ENCODE measurements around the gene NCEH1. TPM values are rescaled to one million over a fixed set of nuclear protein-coding genes. Genes with fewer than 3 reads are reported as not detected.
"Not testable (repeated sequence)": the region's sequence is repeated elsewhere in the genome, so short reads cannot be mapped to it uniquely, and the experiment has no call there.

The NCEH1 gene
- total and polyA plus RNA-seq, 3 experiments from 2014 or later, result 3.5 to 12.9 (median 9.1) TPM

DNA sequence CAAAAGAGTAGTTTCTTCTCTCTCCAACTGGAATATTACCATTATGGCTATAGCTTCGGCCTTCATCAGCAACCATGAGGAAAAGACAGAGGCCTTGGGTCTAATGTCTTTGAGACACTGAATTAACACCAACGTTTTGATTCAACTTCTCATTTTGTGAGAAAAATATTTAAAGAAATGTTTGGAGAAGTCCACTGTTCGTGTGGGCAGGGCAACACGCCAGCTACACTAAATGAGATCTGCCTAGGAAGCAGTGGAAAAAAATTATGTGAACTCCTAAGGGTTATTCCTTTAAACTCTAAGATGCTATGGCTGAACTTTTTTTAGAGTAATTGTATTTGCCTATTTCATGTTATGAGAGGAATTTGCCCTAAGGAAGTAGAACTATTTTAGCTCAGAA lies 41.8 kb downstream of the NCEH1 start:
- no peak for DNase-seq
- no peaks in the 10 kb centered on the region for H3K36me3 ChIP-seq (ENCODE audit: insufficient read depth, low read length)
- ChIA-PET POLR2A (no interaction called here), CTCF (interaction anchor here (0.6 to 3.3 kb wide), 7 partner anchors 73 to 635 kb away, joined by 3 to 19 read pairs (median 4); partner anchors contain the start of gene ECT2)
- H3K9me3 Mint-ChIP-seq, result no peaks in the 10 kb centered on the region
- no peak overlapping the region for H3K27ac Mint-ChIP-seq
- H3K4me1 Mint-ChIP-seq, result peaks cover 22 to 27% (median 26%) of the 10 kb centered on the region in 3 donors
- H3K4me1 ChIP-seq (ENCODE audit: insufficient read depth, low read length), result peaks cover 12% of the 10 kb centered on the region
- H3K4me3 Mint-ChIP-seq, result no peak overlapping the region
- H3K27me3 ChIP-seq (ENCODE audit: insufficient read depth, low read length, poor library complexity, severe bottlenecking), result no peaks in the 10 kb centered on the region
- no peaks in the 10 kb centered on the region for H3K27me3 Mint-ChIP-seq
- no peaks in the 10 kb centered on the region for H3K9me3 ChIP-seq (ENCODE audit: low read length)
- peaks cover 0 to 14% (median 0%) of the 10 kb centered on the region in 3 donors for H3K36me3 Mint-ChIP-seq
- H3K27ac ChIP-seq (ENCODE audit: low read depth, low read length), result no peak overlapping the region
- no peak overlapping the region for H3K4me3 ChIP-seq (ENCODE audit: low read length)

DNA sequence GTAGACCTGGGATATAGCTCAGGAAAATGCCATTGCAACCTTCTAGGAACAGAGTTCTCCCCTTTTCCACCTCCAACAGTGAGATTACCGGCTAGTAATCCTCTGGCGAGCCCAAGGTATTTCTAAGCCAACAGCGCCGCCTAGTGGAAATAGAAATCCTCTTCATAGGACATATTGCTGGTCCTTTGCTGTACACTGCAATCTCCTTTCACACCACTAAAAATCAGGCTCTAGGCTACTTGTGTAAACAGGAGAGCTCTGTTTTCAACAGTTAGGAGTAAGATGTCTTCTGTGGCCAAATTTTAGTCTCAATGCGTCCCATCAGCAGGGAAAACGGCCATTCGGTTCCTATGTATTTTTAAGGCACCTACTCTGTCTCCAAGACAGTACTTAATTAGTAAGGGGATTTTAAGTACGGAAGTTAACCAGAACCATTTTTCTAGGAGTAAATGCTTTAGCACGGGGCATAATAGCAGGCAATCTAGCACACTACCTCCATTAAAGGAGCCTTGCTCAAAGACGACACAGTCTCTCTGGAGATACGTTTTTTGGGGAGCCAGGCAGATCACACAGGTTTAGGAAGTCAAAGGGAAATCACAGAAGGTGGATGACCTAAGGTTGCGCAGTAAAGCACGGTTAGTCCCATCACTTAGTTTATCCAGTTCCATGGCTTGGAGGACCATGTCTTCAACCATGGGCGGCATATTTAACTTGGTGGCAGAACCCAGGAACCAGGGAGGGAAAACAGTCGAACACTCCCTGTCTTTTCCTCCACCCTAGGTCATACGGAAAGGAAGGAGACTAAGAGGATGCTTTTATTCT lies 43.8 kb downstream of the NCEH1 start:
- ChIA-PET CTCF (interaction anchor here (0.7 to 3.3 kb wide), 14 partner anchors 10 to 335 kb away, joined by 3 to 19 read pairs (median 4); no protein-coding TSS in a partner anchor), POLR2A (no interaction called here)

DNA sequence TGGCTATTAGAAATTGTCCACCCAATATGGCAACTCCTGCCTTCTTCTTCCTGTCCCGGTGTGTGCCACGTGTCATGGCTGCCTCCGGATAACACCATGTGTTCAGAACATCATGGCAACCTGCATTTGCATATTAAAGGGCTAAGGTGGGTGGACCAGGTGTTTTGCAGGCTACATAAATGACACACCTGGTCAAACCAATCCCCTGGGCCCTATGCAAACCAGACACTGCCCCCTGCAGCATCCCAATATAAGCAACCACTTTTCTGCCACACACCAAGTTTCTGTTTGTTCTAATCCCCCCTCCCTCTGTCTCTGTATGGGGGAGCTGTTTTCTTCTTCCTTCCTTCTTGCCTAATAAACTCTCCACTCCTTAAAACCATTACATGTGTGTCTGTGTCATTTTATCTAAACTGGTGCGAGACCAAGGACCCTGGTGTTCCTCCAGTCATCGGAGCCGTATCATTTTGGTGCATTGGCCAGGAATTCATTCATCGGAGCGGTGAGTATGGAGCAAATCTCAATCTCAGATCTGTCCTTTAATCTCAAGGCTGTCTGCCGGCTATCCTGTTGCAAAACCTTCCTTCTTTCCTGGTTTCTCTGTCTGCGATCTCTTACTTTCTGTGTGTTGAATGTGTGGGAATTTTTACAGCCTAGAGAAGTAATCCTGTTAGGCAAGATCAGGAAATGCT lies 44.5 kb downstream of the NCEH1 start:
- H3K4me3 Mint-ChIP-seq, result peak overlapping the region in 3 of 7 donors; percentile 30 to 70 (median 65)
- H3K4me1 Mint-ChIP-seq, result peaks cover 28 to 38% (median 28%) of the 10 kb centered on the region in 3 donors
- POLR2A ChIA-PET, result no interaction called here
- H3K27ac Mint-ChIP-seq, result peak overlapping the region in 2 of 8 donors; percentile 17 to 25
- H3K27me3 Mint-ChIP-seq, result no peaks in the 10 kb centered on the region
- Histone ChIP-seq H3K4me3 (ENCODE audit: low read length) (no peak overlapping the region), H3K9me3 (ENCODE audit: low read length) (no peaks in the 10 kb centered on the region), H3K27ac (ENCODE audit: low read depth, low read length) (no peak overlapping the region), H3K27me3 (ENCODE audit: insufficient read depth, low read length, poor library complexity, severe bottlenecking) (no peaks in the 10 kb centered on the region), H3K4me1 (ENCODE audit: insufficient read depth, low read length) (peaks cover 12% of the 10 kb centered on the region), H3K36me3 (ENCODE audit: insufficient read depth, low read length) (no peaks in the 10 kb centered on the region)
- H3K9me3 Mint-ChIP-seq, result no peaks in the 10 kb centered on the region
- CTCF ChIA-PET, result interaction anchor here (0.7 to 3.0 kb wide), 11 partner anchors 9 to 334 kb away, joined by 3 to 13 read pairs (median 4); no protein-coding TSS in a partner anchor
- no peak for DNase-seq
- H3K36me3 Mint-ChIP-seq, result peaks cover 0 to 14% (median 3%) of the 10 kb centered on the region in 3 donors

More for the DNA sequence above, 43.8 kb downstream of the NCEH1 start:
- Mint-ChIP-seq H3K36me3 (peaks cover 0 to 14% (median 3%) of the 10 kb centered on the region in 3 donors), H3K27ac (peak overlapping the region in 1 of 8 donors; percentile 25), H3K9me3 (no peaks in the 10 kb centered on the region), H3K4me3 (peak overlapping the region in 3 of 7 donors; percentile 30 to 70 (median 65)), H3K4me1 (peaks cover 22 to 32% (median 27%) of the 10 kb centered on the region in 3 donors), H3K27me3 (no peaks in the 10 kb centered on the region)
- H3K27ac ChIP-seq (ENCODE audit: low read depth, low read length), result no peak overlapping the region
- no peaks in the 10 kb centered on the region for H3K36me3 ChIP-seq (ENCODE audit: insufficient read depth, low read length)
- peaks cover 12% of the 10 kb centered on the region for H3K4me1 ChIP-seq (ENCODE audit: insufficient read depth, low read length)
- peak; percentile 60 to 82 (median 68) for DNase-seq
- H3K9me3 ChIP-seq (ENCODE audit: low read length), result no peaks in the 10 kb centered on the region
- no peaks in the 10 kb centered on the region for H3K27me3 ChIP-seq (ENCODE audit: insufficient read depth, low read length, poor library complexity, severe bottlenecking)
- no peak overlapping the region for H3K4me3 ChIP-seq (ENCODE audit: low read length)

DNA sequence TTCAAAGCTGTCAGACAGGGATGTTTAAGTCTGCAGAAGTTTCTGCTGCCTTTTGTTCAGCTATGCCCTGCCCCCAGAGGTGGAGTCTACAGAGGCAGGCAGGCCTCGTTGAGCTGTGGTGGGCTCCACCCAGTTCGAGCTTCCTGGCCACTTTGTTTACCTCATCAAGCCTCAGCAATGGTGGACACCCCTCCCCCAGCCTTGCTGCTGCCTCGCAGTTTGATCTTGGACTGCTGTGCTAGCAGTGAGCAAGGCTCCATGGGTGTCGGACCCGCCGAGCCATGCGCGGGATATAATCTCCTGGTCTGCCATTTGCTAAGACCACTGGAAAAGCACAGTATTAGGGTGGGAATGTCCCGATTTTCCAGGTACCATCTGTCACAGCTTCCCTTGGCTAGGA lies 45.4 kb downstream of the NCEH1 start:
- peak in 3 of 5 donors; percentile 1 to 54 (median 23) for DNase-seq
- POLR2A ChIA-PET, result not testable (repeated sequence)

DNA sequence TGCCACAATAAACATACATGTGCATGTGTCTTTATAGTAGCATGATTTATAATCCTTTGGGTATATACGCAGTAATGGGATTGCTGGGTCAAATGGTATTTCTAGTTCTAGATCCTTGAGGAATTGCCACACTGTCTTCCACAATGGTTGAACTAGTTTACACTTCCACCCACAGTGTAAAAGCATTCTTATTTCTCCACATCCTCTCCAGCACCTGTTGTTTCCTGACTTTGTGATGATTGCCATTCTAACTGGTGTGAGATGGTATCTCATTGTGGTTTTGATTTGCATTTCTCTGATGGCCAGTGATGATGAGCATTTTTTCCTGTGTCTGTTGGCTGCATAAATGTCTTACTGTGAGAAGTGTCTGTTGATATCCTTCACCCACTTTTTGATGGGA lies 50.4 kb downstream of the NCEH1 start:
- H3K27me3 Mint-ChIP-seq; H3K27me3 ChIP-seq (ENCODE audit: insufficient read depth, low read length, poor library complexity, severe bottlenecking); H3K36me3 ChIP-seq (ENCODE audit: insufficient read depth, low read length); DNase-seq; H3K9me3 ChIP-seq (ENCODE audit: low read length); H3K4me3 ChIP-seq (ENCODE audit: low read length); H3K27ac ChIP-seq (ENCODE audit: low read depth, low read length); POLR2A ChIA-PET; H3K4me1 ChIP-seq (ENCODE audit: insufficient read depth, low read length); CTCF ChIA-PET; H3K36me3 Mint-ChIP-seq; H3K9me3 Mint-ChIP-seq: not testable (repeated sequence)
- peaks cover 28 to 39% (median 31%) of the 10 kb centered on the region in 3 donors for H3K4me1 Mint-ChIP-seq
- peak overlapping the region in 1 of 7 donors; percentile 54 for H3K4me3 Mint-ChIP-seq
- peak overlapping the region in 2 of 8 donors; percentile 55 to 67 for H3K27ac Mint-ChIP-seq

More for the DNA sequence above, 45.4 kb downstream of the NCEH1 start:
- not testable (repeated sequence) for H3K27me3 ChIP-seq (ENCODE audit: insufficient read depth, low read length, poor library complexity, severe bottlenecking); H3K9me3 Mint-ChIP-seq; H3K27ac Mint-ChIP-seq; H3K27ac ChIP-seq (ENCODE audit: low read depth, low read length); H3K9me3 ChIP-seq (ENCODE audit: low read length); H3K4me3 ChIP-seq (ENCODE audit: low read length); H3K27me3 Mint-ChIP-seq; H3K36me3 ChIP-seq (ENCODE audit: insufficient read depth, low read length)
- H3K36me3 Mint-ChIP-seq, result peaks cover 0 to 14% (median 3%) of the 10 kb centered on the region in 3 donors
- CTCF ChIA-PET, result interaction anchor here (1.3 to 3.0 kb wide), 6 partner anchors 18 to 333 kb away, joined by 3 to 13 read pairs (median 5); no protein-coding TSS in a partner anchor
- H3K4me1 ChIP-seq (ENCODE audit: insufficient read depth, low read length), result peaks cover 12% of the 10 kb centered on the region
- H3K4me3 Mint-ChIP-seq, result peak overlapping the region in 2 of 7 donors; percentile 31 to 69
- peaks cover 36 to 46% (median 37%) of the 10 kb centered on the region in 3 donors for H3K4me1 Mint-ChIP-seq

DNA sequence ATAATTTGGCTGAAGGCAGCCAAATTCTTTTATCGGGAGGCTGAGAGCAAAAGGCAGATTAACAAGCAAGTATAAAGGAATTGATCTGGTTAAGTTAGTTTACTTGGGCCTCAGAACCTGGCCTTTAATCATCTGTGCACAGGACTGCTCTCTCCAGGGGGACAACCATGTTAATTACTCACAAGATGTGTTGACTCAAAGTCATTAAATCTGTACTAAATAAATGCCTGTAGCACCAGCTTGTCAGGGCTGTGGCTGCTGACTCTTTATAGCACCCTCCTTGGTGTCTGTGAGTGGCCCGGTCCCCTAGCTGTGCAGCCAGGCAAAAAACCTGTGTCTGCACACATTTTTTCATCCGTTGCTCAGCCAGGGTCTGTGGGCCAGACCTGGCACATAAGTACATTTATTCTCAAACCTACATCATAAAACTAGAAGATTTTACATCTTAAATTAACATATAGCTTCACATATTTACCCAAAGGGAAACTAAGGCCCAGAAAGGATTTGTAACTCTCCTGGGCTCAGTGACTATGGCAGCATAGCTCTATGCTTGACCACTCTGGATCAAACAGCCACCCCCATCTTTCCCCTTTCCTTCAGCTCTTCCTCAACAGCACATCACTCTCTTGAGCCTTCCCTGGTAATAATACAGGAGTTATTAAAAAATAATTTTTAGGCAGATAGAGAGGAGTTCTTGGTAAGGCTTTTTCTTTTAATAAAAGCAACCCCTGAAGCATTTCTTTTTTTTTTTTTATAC lies 51.4 kb downstream of the NCEH1 start:
- H3K27ac ChIP-seq (ENCODE audit: low read depth, low read length), result no peak overlapping the region
- Mint-ChIP-seq H3K27me3 (no peaks in the 10 kb centered on the region), H3K9me3 (no peaks in the 10 kb centered on the region), H3K36me3 (peaks cover 0 to 3% (median 3%) of the 10 kb centered on the region in 3 donors), H3K27ac (peak overlapping the region in 1 of 8 donors; percentile 5), H3K4me1 (peaks cover 21 to 29% (median 22%) of the 10 kb centered on the region in 3 donors), H3K4me3 (no peak overlapping the region)
- no peaks in the 10 kb centered on the region for H3K27me3 ChIP-seq (ENCODE audit: insufficient read depth, low read length, poor library complexity, severe bottlenecking)
- POLR2A ChIA-PET, result interaction anchor here (0.7 kb wide), 1 partner anchor 229 kb away, joined by 4 read pairs; no protein-coding TSS in a partner anchor
- DNase-seq, result no peak
- H3K4me1 ChIP-seq (ENCODE audit: insufficient read depth, low read length), result no peaks in the 10 kb centered on the region
- H3K36me3 ChIP-seq (ENCODE audit: insufficient read depth, low read length), result no peaks in the 10 kb centered on the region
- H3K9me3 ChIP-seq (ENCODE audit: low read length), result no peaks in the 10 kb centered on the region
- CTCF ChIA-PET, result interaction anchor here (1.1 kb wide), 1 partner anchor 37 kb away, joined by 3 read pairs; no protein-coding TSS in a partner anchor
- no peak overlapping the region for H3K4me3 ChIP-seq (ENCODE audit: low read length)

DNA sequence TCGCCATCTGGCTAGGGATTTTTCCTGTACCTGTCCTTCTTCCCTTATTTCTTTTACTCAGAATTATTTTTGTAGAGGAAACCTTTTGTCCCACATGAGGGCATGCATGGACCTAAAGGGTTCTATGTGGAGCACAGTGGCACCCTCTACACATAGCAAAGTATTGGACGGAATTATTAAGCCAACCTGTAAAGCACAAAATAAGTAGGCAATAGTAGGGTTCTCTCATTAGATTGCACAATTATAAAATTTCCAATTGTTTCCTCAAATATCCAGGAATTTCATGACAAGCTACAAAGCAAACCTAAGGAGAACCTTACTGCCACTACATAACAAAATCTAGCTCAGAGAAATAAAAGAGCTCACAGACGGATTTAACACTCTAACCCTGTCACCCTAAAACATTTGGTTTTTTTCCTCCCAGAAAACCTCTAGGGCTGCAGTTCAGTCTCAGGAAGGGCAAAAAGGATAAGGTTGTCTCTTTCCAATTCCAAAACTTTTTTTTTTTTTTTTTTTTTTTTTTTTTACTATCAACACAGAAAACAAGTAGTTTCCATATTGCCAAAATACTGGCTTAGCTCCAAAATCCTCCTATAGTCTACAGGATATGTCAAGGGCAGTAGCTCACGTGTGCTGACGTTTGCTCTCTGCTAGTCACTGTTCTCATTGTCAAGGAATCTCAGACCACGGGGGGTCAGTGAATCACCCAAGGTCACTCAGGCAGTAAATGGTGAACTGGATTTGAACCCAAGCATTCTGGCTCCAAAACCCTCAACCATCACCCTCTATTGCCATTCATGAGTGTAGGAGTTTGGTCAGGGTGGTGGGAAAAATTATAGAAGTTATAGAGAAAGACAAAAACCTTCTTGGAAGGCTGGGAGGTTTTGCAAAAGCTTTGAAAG lies 52.3 kb downstream of the NCEH1 start:
- Mint-ChIP-seq H3K36me3 (peaks cover 0 to 3% (median 0%) of the 10 kb centered on the region in 3 donors), H3K9me3 (no peaks in the 10 kb centered on the region), H3K27me3 (no peaks in the 10 kb centered on the region), H3K27ac (peak overlapping the region in 1 of 8 donors; percentile 5), H3K4me1 (peaks cover 19 to 27% (median 22%) of the 10 kb centered on the region in 3 donors), H3K4me3 (no peak overlapping the region)
- H3K36me3 ChIP-seq (ENCODE audit: insufficient read depth, low read length), result no peaks in the 10 kb centered on the region
- H3K4me3 ChIP-seq (ENCODE audit: low read length), result no peak overlapping the region
- ChIA-PET POLR2A (no interaction called here), CTCF (interaction anchor here (1.0 to 1.1 kb wide), 2 partner anchors 14 to 36 kb away, joined by 3 to 4 read pairs; no protein-coding TSS in a partner anchor)
- H3K9me3 ChIP-seq (ENCODE audit: low read length), result no peaks in the 10 kb centered on the region
- H3K4me1 ChIP-seq (ENCODE audit: insufficient read depth, low read length), result no peaks in the 10 kb centered on the region
- H3K27me3 ChIP-seq (ENCODE audit: insufficient read depth, low read length, poor library complexity, severe bottlenecking), result no peaks in the 10 kb centered on the region
- no peak overlapping the region for H3K27ac ChIP-seq (ENCODE audit: low read depth, low read length)
- DNase-seq, result no peak

All from CD8-positive, alpha-beta memory T cell (primary cell).